K562 (cell line): ENCODE data around the gene SFXN5. TPM values are rescaled to one million over a fixed set of nuclear protein-coding genes. Genes with fewer than 3 reads are reported as not detected.

Experiments used
- ATAC-seq: fragments of 200-7000 bp; cut with Tn5 transposase; 3 replicates; pipeline ENCODE4 v1.9.1; 2020; ENCODE audit warnings: moderate library complexity
- BruUV-seq: library from RNA; stranded (reverse); fragments of 400-500 nt; replicated peaks from 2 replicates; lab custom pipeline; 2021; lab: Mats Ljungman, UMichigan
- CTCF ChIA-PET: fragments of 300-600 bp; formaldehyde crosslinking; extraction: SDS; loops from one replicate; lab custom pipeline; 2021; ENCODE audit warnings: low intra/inter-chr PET ratio; lab: Yijun Ruan, JAX
- POLR2A ChIA-PET: fragments of 300-600, 350-650 bp; sonication (Branson Sonifier 250); formaldehyde crosslinking; extraction: SDS; loops from one replicate; lab custom pipeline; 2021; ENCODE audit warnings: antibody characterized with exemption, inconsistent platforms; lab: Yijun Ruan, JAX
- DNase-seq, 4 experiments: peaks; one replicate each; pipeline versions ENCODE4 v3.0.0 to v3.0.0-alpha.2; 2011 to 2018; ENCODE audit warnings: low spot score in 3 of 4, mixed read lengths in 3 of 4; ENCODE audit errors: extremely low read depth in 1 of 4
- FAIRE-seq: peaks from 2 replicates; lab custom pipeline; 2011; peaks lifted over from hg19 to GRCh38; lab: Jason Lieb, UNC
- H2AFZ ChIP-seq: 2 replicates; pipeline ENCODE4 v1.6.0; 2011; ENCODE audit warnings: low read depth, low read length, control low read depth, inconsistent platforms
- H3K27ac ChIP-seq: fragments of 200-600 bp; 3 replicates; pipeline ENCODE4 v1.8.0; 2011; ENCODE audit warnings: low read depth, mild to moderate bottlenecking, control low read depth, inconsistent platforms, low read length, moderate library complexity, mixed read lengths; ENCODE audit errors: extremely low read depth
- H3K27me3 ChIP-seq, 2 experiments: fragments of 300-600 bp in 1 of 2; 2 replicates in 1 of 2; 3 replicates in 1 of 2; pipeline versions ENCODE4 v1.6.0 to v1.8.0; 2011; ENCODE audit warnings: inconsistent platforms in 2 of 2, low read length in 2 of 2, mild to moderate bottlenecking in 1 of 2, mixed read lengths in 1 of 2, moderate library complexity in 1 of 2; ENCODE audit not compliant: control insufficient read depth in 2 of 2, insufficient read depth in 2 of 2
- H3K36me3 ChIP-seq: fragments of 300-600 bp; 3 replicates; pipeline ENCODE4 v1.8.0; 2011; ENCODE audit warnings: mild to moderate bottlenecking, low read length, inconsistent platforms; ENCODE audit not compliant: control insufficient read depth, insufficient read depth
- H3K4me1 ChIP-seq, 2 experiments: fragments of 200-600 bp in 1 of 2; replicated peaks in 1 of 2; 2 replicates in 1 of 2; 3 replicates in 1 of 2; pipeline versions ENCODE4 v1.5.1 to v1.8.0; 2011; ENCODE audit warnings: inconsistent platforms in 2 of 2, low read length in 2 of 2, mild to moderate bottlenecking in 1 of 2, mixed read lengths in 1 of 2, moderate library complexity in 1 of 2; ENCODE audit not compliant: control insufficient read depth in 2 of 2, insufficient read depth in 2 of 2
- H3K4me2 ChIP-seq: 2 replicates; pipeline ENCODE4 v1.6.1; 2011; ENCODE audit warnings: low read length, control low read depth, inconsistent platforms, mixed read lengths; ENCODE audit not compliant: insufficient read depth
- H3K4me3 ChIP-seq: fragments of 200-600 bp; sonication (generic), shearing (Covaris generic); 2 replicates; pipeline ENCODE4 v1.5.1; 2016; ENCODE audit warnings: control low read depth, inconsistent platforms
- H3K79me2 ChIP-seq: fragments of 200-600 bp; 3 replicates; pipeline ENCODE4 v1.8.0; 2011; ENCODE audit warnings: low read length, inconsistent platforms; ENCODE audit not compliant: control insufficient read depth, insufficient read depth
- H3K9ac ChIP-seq, 2 experiments: 2 replicates each; pipeline versions ENCODE4 v1.6.0 to v1.6.1; 2011; ENCODE audit warnings: low read depth in 2 of 2, low read length in 2 of 2, control low read depth in 1 of 2, inconsistent platforms in 1 of 2, mild to moderate bottlenecking in 1 of 2, mixed read lengths in 1 of 2; ENCODE audit not compliant: insufficient read depth in 1 of 2
- H3K9me1 ChIP-seq: one replicate; pipeline ENCODE4 v1.6.0; 2011; ENCODE audit warnings: inconsistent platforms, mild to moderate bottlenecking, low read length, moderate library complexity; ENCODE audit not compliant: control insufficient read depth, insufficient read depth
- H3K9me3 ChIP-seq: replicated peaks from 2 replicates; pipeline ENCODE4 v1.5.1; 2011; ENCODE audit warnings: low read depth, low read length, inconsistent platforms; ENCODE audit not compliant: control insufficient read depth, insufficient read depth
- H4K20me1 ChIP-seq: replicated peaks from 2 replicates; pipeline ENCODE4 v1.6.1; 2011; ENCODE audit warnings: low read length, inconsistent platforms, mixed read lengths; ENCODE audit not compliant: control insufficient read depth, insufficient read depth
- CHD2 ChIP-seq: IDR thresholded peaks from 2 replicates; pipeline ENCODE4 v1.6.1; 2011; ENCODE audit warnings: low read depth, low read length
- HMG20A ChIP-seq: fragments of 450-650 bp; formaldehyde crosslinking; conservative IDR thresholded peaks from 2 replicates; pipeline ENCODE4 v1.4.0; 2020; ENCODE audit warnings: mild to moderate bottlenecking, mixed read lengths
- PURB ChIP-seq: sonication (generic); formaldehyde crosslinking; IDR thresholded peaks from 2 replicates; pipeline ENCODE4 v1.9.0; 2021; ENCODE audit warnings: low read depth, mild to moderate bottlenecking, missing genetic modification reagents
- ZNF140 ChIP-seq: fragments of 250-450 bp; sonication (Bioruptor Pico); IDR thresholded peaks from 2 replicates; pipeline ENCODE4 v1.8.0; 2021; ENCODE audit warnings: moderate library complexity, mild to moderate bottlenecking, inconsistent platforms
- ZNF174 ChIP-seq: fragments of 250-450 bp; sonication (Bioruptor Pico); IDR thresholded peaks from 2 replicates; pipeline ENCODE4 v1.4.0; 2020; ENCODE audit warnings: mild to moderate bottlenecking
- ZNF184 ChIP-seq: sonication (generic); formaldehyde crosslinking; IDR thresholded peaks from 2 replicates; pipeline ENCODE4 v1.5.0; 2020; ENCODE audit warnings: missing genetic modification reagents
- ZNF398 ChIP-seq: fragments of 250-450 bp; sonication (Bioruptor Pico); IDR thresholded peaks from 2 replicates; pipeline ENCODE4 v1.8.0; 2021; ENCODE audit warnings: moderate library complexity, mild to moderate bottlenecking, inconsistent platforms
- ZNF639 ChIP-seq, 2 experiments: fragments of 200-800 bp in 1 of 2; sonication (Bioruptor generic) in 1 of 2; sonication (generic) in 1 of 2; formaldehyde crosslinking in 1 of 2; IDR thresholded peaks in 1 of 2; conservative IDR thresholded peaks in 1 of 2; 2 replicates each; pipeline versions ENCODE4 v1.5.0 to v1.6.1; 2016 to 2020; ENCODE audit warnings: missing compliant biosample characterization in 1 of 2, missing genetic modification characterization in 1 of 2, missing genetic modification reagents in 1 of 2
- ZZZ3 ChIP-seq: fragments of 450-650 bp; IDR thresholded peaks from 2 replicates; pipeline ENCODE4 v1.6.1; 2016; ENCODE audit warnings: antibody characterized with exemption, mild to moderate bottlenecking, moderate library complexity
- WGBS: fragments of 100-300 bp; shearing (Covaris generic); methylation state at CpG from one replicate; pipeline ENCODE4 v1.1.6; 2016; ENCODE audit warnings: low coverage, mixed read lengths; ENCODE audit not compliant: insufficient coverage; ENCODE audit errors: missing lambda C conversion rate; 5-methylcytosine and 5-hydroxymethylcytosine counted together
- in situ Hi-C: fragments of 300-500 bp; cut with MboI; formaldehyde crosslinking; loops from 4 replicates; pipeline ENCODE4 v1.15.0; 2018; ENCODE audit warnings: inconsistent platforms, mixed read lengths
- intact Hi-C: fragments of 100-400 bp; cut with micrococcal nuclease; formaldehyde crosslinking; loops from 2 replicates; pipeline ENCODE4 v1.14.2; 2022
- polyA plus RNA-seq, 8 experiments: library from polyadenylated mRNA; depleted of rRNA in 4 of 8; stranded (reverse) in 5 of 8; unstranded in 3 of 8; fragments of >200 nt; fragmentation: Nextera tagmentation in 2 of 8; fragmentation: Illumina TruSeq in 1 of 8; extraction: Ambion mirVana in 2 of 8; extraction: Trizol in 1 of 8; gene quantifications; 2 replicates each; pipeline versions ENCODE4 v1.2.1 to v1.2.3, GENCODE V29; 2011 to 2014; ENCODE audit warnings: inconsistent platforms in 1 of 8, missing spikeins in 1 of 8
- total RNA-seq, 7 experiments: library from RNA; depleted of rRNA in 6 of 7; stranded (reverse); fragments of >200 nt in 6 of 7; fragmentation: Illumina TruSeq in 2 of 7; extraction: Trizol in 2 of 7; gene quantifications; 2 replicates each; pipeline versions ENCODE4 v1.2.1 to v1.2.3, GENCODE V29; 2011 to 2021; ENCODE audit warnings: low replicate concordance in 1 of 7
- TF ChIP-seq, protein P1 (sequence below): sonication (generic); formaldehyde crosslinking; IDR thresholded peaks from 2 replicates; pipeline ENCODE4 v1.9.0; 2022; ENCODE audit warnings: mild to moderate bottlenecking, missing genetic modification reagents
- TF ChIP-seq, protein P2 (sequence below): fragments of 450-650 bp; IDR thresholded peaks from 2 replicates; pipeline ENCODE4 v1.6.1; 2017; ENCODE audit warnings: antibody characterized with exemption, mild to moderate bottlenecking

Gene SFXN5
- total and polyA plus RNA-seq, 9 of the 15 experiments (the other 6 are each of a cell fraction or from before 2014, with no cell fraction given), result 8.3 to 22.6 (median 16.0) TPM

GRCh38 chr2:73091164-73091563 lies 19.7 kb upstream of the SFXN5 start:
- Histone ChIP-seq H4K20me1 (peaks cover 39% of the 10 kb centered on the region), H3K27ac (no peak overlapping the region), H3K36me3 (peaks cover 6% of the 10 kb centered on the region; the same call in 1 of the 3 replicates), H3K79me2 (no peaks in the 10 kb centered on the region), H3K9me1 (no peaks in the 10 kb centered on the region), H2AFZ (no peak overlapping the region), H3K27me3 (no peaks in the 10 kb centered on the region), H3K4me2 (no peak overlapping the region), H3K4me3 (no peak overlapping the region), H3K9ac (0 out of 4 replicates have a peak overlapping the region, but pooled peaks of 1 of the 2 experiments have one; percentile 28), H3K4me1 (peaks cover 0 to 4% of the 10 kb centered on the region in 2 experiments; a peak in 3 of 5 replicates), H3K9me3 (no peaks in the 10 kb centered on the region)
- no TSS peak for BruUV-seq
- in situ Hi-C loops (loop anchor here (5.0 kb wide), 1 partner anchor 66 kb away; no protein-coding TSS in a partner anchor), intact Hi-C loops (no loop called here)
- no peak for DNase-seq
- CTCF ChIA-PET, result no interaction called here
- 46% methylated on average over 7 of the region's 7 CpGs for WGBS
- POLR2A ChIA-PET, result interaction anchor here (1.2 kb wide), 1 partner anchor 10 kb away, joined by 3 read pairs; no protein-coding TSS in a partner anchor
- ATAC-seq, result no peak
- no peak for FAIRE-seq
- no peak for TF ChIP-seq CHD2
- TF ChIP-seq ZNF639 (CRISPR knock-in tag; conservative IDR thresholded peaks at IDR 0.05 in 1 of 2, IDR thresholded peaks at IDR 0.05 in 1 of 2), result no peak
- no peak for TF ChIP-seq ZZZ3
- TF ChIP-seq ZNF140 (CRISPR knock-in tag), result no peak
- TF ChIP-seq, protein P1, sequence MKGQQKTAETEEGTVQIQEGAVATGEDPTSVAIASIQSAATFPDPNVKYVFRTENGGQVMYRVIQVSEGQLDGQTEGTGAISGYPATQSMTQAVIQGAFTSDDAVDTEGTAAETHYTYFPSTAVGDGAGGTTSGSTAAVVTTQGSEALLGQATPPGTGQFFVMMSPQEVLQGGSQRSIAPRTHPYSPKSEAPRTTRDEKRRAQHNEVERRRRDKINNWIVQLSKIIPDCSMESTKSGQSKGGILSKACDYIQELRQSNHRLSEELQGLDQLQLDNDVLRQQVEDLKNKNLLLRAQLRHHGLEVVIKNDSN (CRISPR knock-in tag), result no peak
- no peak for TF ChIP-seq ZNF184
- TF ChIP-seq HMG20A (CRISPR knock-in tag), result no peak
- TF ChIP-seq ZNF398, result no peak
- TF ChIP-seq PURB, result no peak
- TF ChIP-seq, protein P2, sequence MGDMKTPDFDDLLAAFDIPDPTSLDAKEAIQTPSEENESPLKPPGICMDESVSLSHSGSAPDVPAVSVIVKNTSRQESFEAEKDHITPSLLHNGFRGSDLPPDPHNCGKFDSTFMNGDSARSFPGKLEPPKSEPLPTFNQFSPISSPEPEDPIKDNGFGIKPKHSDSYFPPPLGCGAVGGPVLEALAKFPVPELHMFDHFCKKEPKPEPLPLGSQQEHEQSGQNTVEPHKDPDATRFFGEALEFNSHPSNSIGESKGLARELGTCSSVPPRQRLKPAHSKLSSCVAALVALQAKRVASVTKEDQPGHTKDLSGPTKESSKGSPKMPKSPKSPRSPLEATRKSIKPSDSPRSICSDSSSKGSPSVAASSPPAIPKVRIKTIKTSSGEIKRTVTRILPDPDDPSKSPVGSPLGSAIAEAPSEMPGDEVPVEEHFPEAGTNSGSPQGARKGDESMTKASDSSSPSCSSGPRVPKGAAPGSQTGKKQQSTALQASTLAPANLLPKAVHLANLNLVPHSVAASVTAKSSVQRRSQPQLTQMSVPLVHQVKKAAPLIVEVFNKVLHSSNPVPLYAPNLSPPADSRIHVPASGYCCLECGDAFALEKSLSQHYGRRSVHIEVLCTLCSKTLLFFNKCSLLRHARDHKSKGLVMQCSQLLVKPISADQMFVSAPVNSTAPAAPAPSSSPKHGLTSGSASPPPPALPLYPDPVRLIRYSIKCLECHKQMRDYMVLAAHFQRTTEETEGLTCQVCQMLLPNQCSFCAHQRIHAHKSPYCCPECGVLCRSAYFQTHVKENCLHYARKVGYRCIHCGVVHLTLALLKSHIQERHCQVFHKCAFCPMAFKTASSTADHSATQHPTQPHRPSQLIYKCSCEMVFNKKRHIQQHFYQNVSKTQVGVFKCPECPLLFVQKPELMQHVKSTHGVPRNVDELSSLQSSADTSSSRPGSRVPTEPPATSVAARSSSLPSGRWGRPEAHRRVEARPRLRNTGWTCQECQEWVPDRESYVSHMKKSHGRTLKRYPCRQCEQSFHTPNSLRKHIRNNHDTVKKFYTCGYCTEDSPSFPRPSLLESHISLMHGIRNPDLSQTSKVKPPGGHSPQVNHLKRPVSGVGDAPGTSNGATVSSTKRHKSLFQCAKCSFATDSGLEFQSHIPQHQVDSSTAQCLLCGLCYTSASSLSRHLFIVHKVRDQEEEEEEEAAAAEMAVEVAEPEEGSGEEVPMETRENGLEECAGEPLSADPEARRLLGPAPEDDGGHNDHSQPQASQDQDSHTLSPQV, result no peak
- no peak for TF ChIP-seq ZNF174
- TF ChIP-seq, all 486 proteins: peak for 0
